Sigmoid colon (tissue), 4 donors: ENCODE data around the gene NDC80.

Source experiments
- CTCF ChIP-seq, 4 experiments: fragments of 450-650 bp in 3 of 4; fragments of 200-600 bp in 1 of 4; IDR thresholded peaks; one replicate each; pipeline ENCODE4 v1.5.1; 2016 to 2019; ENCODE audit warnings: antibody characterized with exemption in 4 of 4, mild to moderate bottlenecking in 3 of 4, moderate library complexity in 2 of 4
- POLR2A ChIP-seq, 2 donors: fragments of 450-650 bp; IDR thresholded peaks; one replicate each; pipeline ENCODE4 v1.6.1; 2016; ENCODE audit warnings: antibody characterized with exemption in 2 of 2, mild to moderate bottlenecking in 2 of 2, moderate library complexity in 2 of 2
- POLR2AphosphoS5 ChIP-seq, 4 donors: sonication (generic); formaldehyde crosslinking; IDR thresholded peaks; one replicate each; pipeline ENCODE4 v1.6.1; 2017; ENCODE audit warnings: antibody characterized with exemption in 4 of 4

GRCh38 chr18:2568129-2568528, 3.2 kb upstream of the NDC80 start:
- TF ChIP-seq POLR2A (IDR thresholded peaks at IDR 0.05) (no peak), CTCF (IDR thresholded peaks at IDR 0.05) (no peak), POLR2AphosphoS5 (IDR thresholded peaks at IDR 0.05) (no peak)
